WI38 (cell line): ENCODE measurements around the gene SETD4.

ENCODE experiments used
- H3K4me3 ChIP-seq: 2 replicates; pipeline ENCODE4 v1.5.1; 2011; ENCODE audit warnings: low read depth, mild to moderate bottlenecking, control low read depth, low read length
- TF ChIP-seq, protein P1 (sequence below): IDR thresholded peaks from 2 replicates; pipeline ENCODE4 v1.5.1; 2012; ENCODE audit warnings: low read depth, mild to moderate bottlenecking, control low read depth, low read length

Gene SETD4

GRCh38 chr21:36099000-36099399, 38.7 kb upstream of the SETD4 start:
- TF ChIP-seq, protein P1, sequence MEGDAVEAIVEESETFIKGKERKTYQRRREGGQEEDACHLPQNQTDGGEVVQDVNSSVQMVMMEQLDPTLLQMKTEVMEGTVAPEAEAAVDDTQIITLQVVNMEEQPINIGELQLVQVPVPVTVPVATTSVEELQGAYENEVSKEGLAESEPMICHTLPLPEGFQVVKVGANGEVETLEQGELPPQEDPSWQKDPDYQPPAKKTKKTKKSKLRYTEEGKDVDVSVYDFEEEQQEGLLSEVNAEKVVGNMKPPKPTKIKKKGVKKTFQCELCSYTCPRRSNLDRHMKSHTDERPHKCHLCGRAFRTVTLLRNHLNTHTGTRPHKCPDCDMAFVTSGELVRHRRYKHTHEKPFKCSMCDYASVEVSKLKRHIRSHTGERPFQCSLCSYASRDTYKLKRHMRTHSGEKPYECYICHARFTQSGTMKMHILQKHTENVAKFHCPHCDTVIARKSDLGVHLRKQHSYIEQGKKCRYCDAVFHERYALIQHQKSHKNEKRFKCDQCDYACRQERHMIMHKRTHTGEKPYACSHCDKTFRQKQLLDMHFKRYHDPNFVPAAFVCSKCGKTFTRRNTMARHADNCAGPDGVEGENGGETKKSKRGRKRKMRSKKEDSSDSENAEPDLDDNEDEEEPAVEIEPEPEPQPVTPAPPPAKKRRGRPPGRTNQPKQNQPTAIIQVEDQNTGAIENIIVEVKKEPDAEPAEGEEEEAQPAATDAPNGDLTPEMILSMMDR: no peak
- H3K4me3 ChIP-seq: no peak overlapping the region

GRCh38 chr21:36098182-36098532, 37.8 kb upstream of the SETD4 start:
- TF ChIP-seq, protein P1: no peak

DNA sequence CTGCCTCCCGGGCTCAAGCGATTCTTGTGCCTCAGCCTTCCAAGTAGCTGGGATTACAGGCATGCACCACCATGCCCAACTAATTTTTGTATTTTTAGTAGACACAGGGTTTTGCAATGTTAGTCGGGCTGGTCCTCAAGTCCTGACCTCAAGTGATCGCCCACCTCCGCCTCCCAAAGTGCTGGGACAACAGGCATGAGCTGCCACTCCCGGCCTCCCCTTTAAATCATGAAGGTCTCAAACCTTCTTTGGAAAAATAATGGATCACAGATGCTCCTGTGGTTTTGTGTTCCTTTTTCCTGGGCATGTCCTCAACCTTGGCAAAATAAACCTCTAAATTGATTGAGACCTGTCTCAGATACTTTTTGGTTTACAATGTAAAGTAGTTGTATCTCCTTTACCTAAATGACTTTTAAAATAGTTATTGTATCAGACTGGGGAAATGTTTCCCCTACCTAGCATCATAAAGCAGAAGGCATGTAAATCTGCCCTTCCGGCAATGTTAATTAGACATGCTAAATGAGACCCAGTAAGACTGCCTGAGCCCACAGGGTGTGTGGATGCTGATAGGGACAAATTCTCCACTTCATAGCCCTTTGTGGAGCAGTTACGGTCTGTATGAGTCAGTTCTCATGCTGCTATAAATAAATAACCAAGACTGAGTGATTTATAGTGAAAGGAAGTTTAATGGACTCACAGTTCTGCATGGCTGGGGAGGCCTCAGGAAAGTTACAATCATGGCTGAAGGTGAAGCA, 37.3 kb upstream of the SETD4 start:
- TF ChIP-seq, protein P1: no peak
- H3K4me3 ChIP-seq: no peak overlapping the region

More at GRCh38 chr21:36098182-36098532, 37.8 kb upstream of the SETD4 start:
- H3K4me3 ChIP-seq: no peak overlapping the region

GRCh38 chr21:36096398-36097290, 36.3 kb upstream of the SETD4 start:
- TF ChIP-seq, protein P1: no peak

GRCh38 chr21:36093512-36093911, 33.2 kb upstream of the SETD4 start:
- TF ChIP-seq, protein P1: no peak
- H3K4me3 ChIP-seq: no peak overlapping the region

More at GRCh38 chr21:36096398-36097290, 36.3 kb upstream of the SETD4 start:
- no peak overlapping the region for H3K4me3 ChIP-seq

DNA sequence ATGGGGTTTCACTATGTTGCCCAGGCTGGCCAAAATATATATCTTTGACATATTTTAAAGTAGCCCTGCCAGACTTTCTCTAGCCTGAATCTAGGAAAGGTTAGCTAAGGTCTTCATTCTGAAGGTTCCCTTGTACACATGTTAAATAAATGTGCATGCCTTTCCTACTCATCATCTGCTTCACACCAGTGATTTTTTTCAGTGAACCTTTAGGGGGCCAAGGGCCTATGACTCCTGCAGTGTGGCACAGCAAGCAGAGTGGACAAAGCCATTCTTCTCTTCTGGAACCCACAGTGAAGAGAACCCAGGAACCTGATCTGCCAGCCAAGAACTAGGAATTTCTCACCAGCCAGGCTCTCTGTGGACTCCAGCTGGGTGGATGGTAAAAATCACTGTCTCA, 32.4 kb upstream of the SETD4 start:
- no peak overlapping the region for H3K4me3 ChIP-seq
- TF ChIP-seq, protein P1: no peak

DNA sequence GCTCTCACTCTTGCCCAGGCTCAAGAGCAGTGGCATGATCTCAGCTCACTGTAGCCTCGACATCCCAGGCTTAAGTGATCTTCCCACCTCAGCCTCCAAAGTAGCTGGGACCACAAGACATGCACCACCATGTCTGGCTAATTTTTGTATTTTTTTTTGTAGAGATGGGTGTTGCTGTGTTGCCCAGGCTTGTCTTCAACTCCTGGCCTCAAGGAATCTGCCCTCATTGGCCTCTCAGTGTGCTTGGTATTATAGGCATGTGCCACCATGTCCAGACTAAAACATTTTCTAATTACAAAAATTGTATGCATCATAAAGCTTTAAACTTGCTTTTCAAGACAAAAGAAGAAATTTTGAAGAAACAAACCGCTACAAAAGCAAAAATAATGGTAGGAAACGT, 29.6 kb upstream of the SETD4 start:
- TF ChIP-seq, protein P1: no peak

More for the DNA sequence above, 29.6 kb upstream of the SETD4 start:
- no peak overlapping the region for H3K4me3 ChIP-seq
